ENCODE data around the gene COMMD10. TPM values are rescaled to one million over a fixed set of nuclear protein-coding genes. Genes with fewer than 3 reads are reported as not detected.
"Not testable (repeated sequence)": the region's sequence is repeated elsewhere in the genome, so short reads cannot be mapped to it uniquely, and the experiment has no call there.

The COMMD10 gene
- total RNA-seq, 3 donors from 2014 or later (not counting 1 experiment from before 2014, with no cell fraction given): 28.7 to 41.1 (median 35.1) TPM

DNA sequence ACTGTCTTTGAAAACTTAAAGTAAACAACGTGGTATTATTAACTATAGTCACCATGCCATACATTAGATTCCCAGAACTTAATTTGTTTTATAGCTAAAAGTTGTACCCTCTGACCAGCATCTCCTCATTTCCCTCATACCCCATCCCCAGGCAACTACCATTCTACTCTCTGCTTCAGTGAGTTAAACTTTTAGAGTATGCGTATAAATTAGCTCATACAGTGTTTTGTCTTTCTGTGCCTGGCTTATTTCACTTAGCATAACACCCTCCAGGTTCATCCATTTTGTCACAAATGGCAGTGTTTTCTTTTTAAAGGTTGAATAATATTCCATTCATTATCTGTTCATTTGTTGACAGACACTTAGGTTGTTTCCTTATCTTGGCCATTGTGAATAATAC is 14.2 kb downstream of the COMMD10 start:
- DNase-seq: no peak
- intact Hi-C loops (cut with micrococcal nuclease): no loop called here
- no peaks in the 10 kb centered on the region for H3K27me3 Mint-ChIP-seq (ENCODE audit: low read depth in 2 of 2)
- H3K27ac ChIP-seq (ENCODE audit: low read length): no peak overlapping the region
- ATAC-seq: no peak
- no peaks in the 10 kb centered on the region for H3K27me3 ChIP-seq (ENCODE audit: control insufficient read depth, insufficient read depth, low read length)
- peaks cover 0 to under 1% of the 10 kb centered on the region in 2 donors for H3K4me1 Mint-ChIP-seq
- H3K27ac Mint-ChIP-seq: no peak overlapping the region
- H3K36me3 ChIP-seq (ENCODE audit: control insufficient read depth, insufficient read depth, low read length): peaks cover 27% of the 10 kb centered on the region
- 43% methylated on average over 1 of the region's 2 CpGs for WGBS (ENCODE audit: insufficient coverage)
- H3K9me3 ChIP-seq (ENCODE audit: control insufficient read depth, insufficient read depth, low read length): no peaks in the 10 kb centered on the region
- no peak overlapping the region for H3K4me3 Mint-ChIP-seq
- H3K9me3 Mint-ChIP-seq: no peaks in the 10 kb centered on the region
- H3K36me3 Mint-ChIP-seq: peaks cover 18% of the 10 kb centered on the region
- H3K4me3 ChIP-seq (ENCODE audit: low read length): no peak overlapping the region
- TF ChIP-seq, protein P1, sequence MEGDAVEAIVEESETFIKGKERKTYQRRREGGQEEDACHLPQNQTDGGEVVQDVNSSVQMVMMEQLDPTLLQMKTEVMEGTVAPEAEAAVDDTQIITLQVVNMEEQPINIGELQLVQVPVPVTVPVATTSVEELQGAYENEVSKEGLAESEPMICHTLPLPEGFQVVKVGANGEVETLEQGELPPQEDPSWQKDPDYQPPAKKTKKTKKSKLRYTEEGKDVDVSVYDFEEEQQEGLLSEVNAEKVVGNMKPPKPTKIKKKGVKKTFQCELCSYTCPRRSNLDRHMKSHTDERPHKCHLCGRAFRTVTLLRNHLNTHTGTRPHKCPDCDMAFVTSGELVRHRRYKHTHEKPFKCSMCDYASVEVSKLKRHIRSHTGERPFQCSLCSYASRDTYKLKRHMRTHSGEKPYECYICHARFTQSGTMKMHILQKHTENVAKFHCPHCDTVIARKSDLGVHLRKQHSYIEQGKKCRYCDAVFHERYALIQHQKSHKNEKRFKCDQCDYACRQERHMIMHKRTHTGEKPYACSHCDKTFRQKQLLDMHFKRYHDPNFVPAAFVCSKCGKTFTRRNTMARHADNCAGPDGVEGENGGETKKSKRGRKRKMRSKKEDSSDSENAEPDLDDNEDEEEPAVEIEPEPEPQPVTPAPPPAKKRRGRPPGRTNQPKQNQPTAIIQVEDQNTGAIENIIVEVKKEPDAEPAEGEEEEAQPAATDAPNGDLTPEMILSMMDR (IDR thresholded peaks at IDR 0.05): no peak
- H3K4me1 ChIP-seq (ENCODE audit: control insufficient read depth, insufficient read depth, low read length): no peaks in the 10 kb centered on the region

- WGBS (ENCODE audit: insufficient coverage): 100% methylated on average over 2 of the region's 2 CpGs
- peaks cover 24 to 41% of the 10 kb centered on the region in 2 donors for H3K4me1 Mint-ChIP-seq
- H3K27ac Mint-ChIP-seq: not testable (repeated sequence)
Observed at GRCh38 chr5:116104941-116105340, 20.1 kb downstream of the COMMD10 start.

DNA sequence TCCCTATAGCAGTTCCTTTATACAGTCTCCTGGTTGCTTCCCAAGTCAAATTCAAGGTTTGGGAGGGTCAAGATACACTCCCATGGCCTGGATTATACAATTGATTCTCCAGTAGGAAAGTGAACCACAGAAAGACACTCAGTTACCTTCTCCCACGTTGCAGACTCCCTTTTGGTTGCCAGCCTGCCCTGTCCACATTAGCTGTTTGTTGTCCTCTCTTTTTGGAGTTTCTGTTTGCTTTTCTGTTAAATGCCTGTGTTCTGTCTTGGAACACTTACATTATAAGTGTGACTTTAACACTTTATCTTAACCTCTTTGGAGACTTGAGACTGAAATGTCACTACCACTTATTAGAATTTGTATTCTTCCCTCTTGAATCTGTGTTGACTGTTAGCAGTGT is 30.3 kb downstream of the COMMD10 start:
- peaks cover 8% of the 10 kb centered on the region for H3K36me3 ChIP-seq (ENCODE audit: control insufficient read depth, insufficient read depth, low read length)
- H3K4me3 ChIP-seq (ENCODE audit: low read length): no peak overlapping the region
- H3K27me3 Mint-ChIP-seq (ENCODE audit: low read depth in 2 of 2): no peaks in the 10 kb centered on the region
- H3K36me3 Mint-ChIP-seq: peaks cover 30% of the 10 kb centered on the region
- H3K4me3 Mint-ChIP-seq: no peak overlapping the region
- H3K27me3 ChIP-seq (ENCODE audit: control insufficient read depth, insufficient read depth, low read length): no peaks in the 10 kb centered on the region
- peaks cover 4% of the 10 kb centered on the region for H3K4me1 ChIP-seq (ENCODE audit: control insufficient read depth, insufficient read depth, low read length)
- H3K9me3 ChIP-seq (ENCODE audit: control insufficient read depth, insufficient read depth, low read length): peaks cover 15% of the 10 kb centered on the region
- H3K27ac ChIP-seq (ENCODE audit: low read length): no peak overlapping the region
- H3K4me1 Mint-ChIP-seq: peaks cover 14 to 33% of the 10 kb centered on the region in 2 donors
- H3K9me3 Mint-ChIP-seq: peaks cover 9 to 13% of the 10 kb centered on the region in 2 donors
- TF ChIP-seq, protein P1 (IDR thresholded peaks at IDR 0.05): no peak
- no peak for DNase-seq
- ATAC-seq: no peak
- 92% methylated on average over 1 of the region's 1 CpG for WGBS (ENCODE audit: insufficient coverage)
- intact Hi-C loops (cut with micrococcal nuclease): no loop called here
- H3K27ac Mint-ChIP-seq: no peak overlapping the region

More at GRCh38 chr5:116104941-116105340, 20.1 kb downstream of the COMMD10 start:
- H3K36me3 ChIP-seq (ENCODE audit: control insufficient read depth, insufficient read depth, low read length); H3K9me3 ChIP-seq (ENCODE audit: control insufficient read depth, insufficient read depth, low read length); H3K27ac ChIP-seq (ENCODE audit: low read length); H3K4me3 ChIP-seq (ENCODE audit: low read length); intact Hi-C loops (cut with micrococcal nuclease); H3K9me3 Mint-ChIP-seq; H3K4me1 ChIP-seq (ENCODE audit: control insufficient read depth, insufficient read depth, low read length); ATAC-seq; H3K4me3 Mint-ChIP-seq; H3K27me3 ChIP-seq (ENCODE audit: control insufficient read depth, insufficient read depth, low read length); H3K27me3 Mint-ChIP-seq (ENCODE audit: low read depth in 2 of 2); H3K36me3 Mint-ChIP-seq; DNase-seq: not testable (repeated sequence)

- Mint-ChIP-seq H3K9me3 (no peaks in the 10 kb centered on the region), H3K36me3 (no peaks in the 10 kb centered on the region), H3K27me3 (ENCODE audit: low read depth in 2 of 2) (no peaks in the 10 kb centered on the region), H3K4me1 (peaks cover 4 to 13% of the 10 kb centered on the region in 2 donors), H3K4me3 (no peak overlapping the region), H3K27ac (no peak overlapping the region)
- H3K27ac ChIP-seq (ENCODE audit: low read length): no peak overlapping the region
- H3K27me3 ChIP-seq (ENCODE audit: control insufficient read depth, insufficient read depth, low read length): no peaks in the 10 kb centered on the region
- TF ChIP-seq, protein P1 (IDR thresholded peaks at IDR 0.05): no peak
- ATAC-seq (no peak), DNase-seq (no peak)
- no peaks in the 10 kb centered on the region for H3K9me3 ChIP-seq (ENCODE audit: control insufficient read depth, insufficient read depth, low read length)
- H3K4me3 ChIP-seq (ENCODE audit: low read length): no peak overlapping the region
- H3K4me1 ChIP-seq (ENCODE audit: control insufficient read depth, insufficient read depth, low read length): no peaks in the 10 kb centered on the region
- no CpG with 5 or more reads among the region's 2 CpGs for WGBS (ENCODE audit: insufficient coverage)
- H3K36me3 ChIP-seq (ENCODE audit: control insufficient read depth, insufficient read depth, low read length): peaks cover 2% of the 10 kb centered on the region
- intact Hi-C loops (cut with micrococcal nuclease): no loop called here
Observed at GRCh38 chr5:116130471-116130870, 45.6 kb downstream of the COMMD10 start.
